Adrenal gland (tissue), 5 donors: ENCODE results near the gene PITHD1.

ENCODE experiments used
- CTCF ChIP-seq, 6 experiments: fragments of 450-650 bp in 4 of 6; fragments of 200-600 bp in 2 of 6; sonication (generic) in 1 of 6; IDR thresholded peaks; 1 replicate in 5 of 6; 2 replicates in 1 of 6; pipeline versions ENCODE4 v1.5.1 to v1.8.0; 2016 to 2021; ENCODE audit warnings: antibody characterized with exemption in 6 of 6, mild to moderate bottlenecking in 2 of 6, moderate library complexity in 1 of 6
- POLR2A ChIP-seq, 2 donors: fragments of 450-650 bp; IDR thresholded peaks; one replicate each; pipeline ENCODE4 v1.6.1; 2017; ENCODE audit warnings: antibody characterized with exemption in 2 of 2, mild to moderate bottlenecking in 2 of 2, moderate library complexity in 1 of 2
- donor health status: DM: no; HTN: no; CAD: no.

GRCh38 chr1:23809751-23810171 lies 31.5 kb downstream of the PITHD1 start:
- TF ChIP-seq CTCF (IDR thresholded peaks at IDR 0.05): peak; percentile 53 to 77 (median 66)
- no peak for TF ChIP-seq POLR2A (IDR thresholded peaks at IDR 0.05)
